H1 (cell line): ENCODE results near the gene PRF1. TPM values are rescaled to one million over a fixed set of nuclear protein-coding genes. Genes with fewer than 3 reads are reported as not detected.

ENCODE experiments used
- CTCF ChIA-PET: fragments of 300-600 bp; sonication (Branson Sonifier 250); formaldehyde crosslinking; loops from one replicate; lab custom pipeline; 2021; ENCODE audit not compliant: partially characterized antibody; lab: Charles Lee
- POLR2A ChIA-PET: fragments of 300-600 bp; sonication (Branson Sonifier 250); formaldehyde crosslinking; loops from one replicate; lab custom pipeline; 2021; ENCODE audit warnings: inconsistent platforms; ENCODE audit not compliant: partially characterized antibody; lab: Charles Lee
- DNase-seq, 2 experiments: peaks; one replicate each; pipeline versions ENCODE4 v3.0.0 to v3.0.0-alpha.2; 2010 to 2022; ENCODE audit warnings: low spot score in 2 of 2, low read depth in 1 of 2, mixed read lengths in 1 of 2
- FAIRE-seq: peaks from 2 replicates; lab custom pipeline; 2011; peaks lifted over from hg19 to GRCh38; lab: Jason Lieb, UNC
- H2AFZ ChIP-seq: 2 replicates; pipeline ENCODE4 v1.8.1; 2012; ENCODE audit warnings: low read length, inconsistent platforms
- H2AK5ac ChIP-seq: 2 replicates; pipeline ENCODE4 v1.6.1; 2013; ENCODE audit warnings: low read depth, low read length
- H2BK120ac ChIP-seq: replicated peaks from 2 replicates; pipeline ENCODE3; 2013; ENCODE audit warnings: low read depth, low read length, inconsistent platforms
- H2BK12ac ChIP-seq: 2 replicates; pipeline ENCODE4 v1.6.1; 2013; ENCODE audit warnings: low read depth, low read length
- H2BK15ac ChIP-seq: 2 replicates; pipeline ENCODE4 v1.6.1; 2013; ENCODE audit warnings: low read length
- H2BK20ac ChIP-seq: 2 replicates; pipeline ENCODE4 v1.6.1; 2013; ENCODE audit warnings: low read length
- H2BK5ac ChIP-seq: 2 replicates; pipeline ENCODE4 v1.6.1; 2013; ENCODE audit warnings: low read depth, low read length
- H3K14ac ChIP-seq: 2 replicates; pipeline ENCODE4 v1.6.1; 2013; ENCODE audit warnings: inconsistent platforms; ENCODE audit not compliant: insufficient read length
- H3K18ac ChIP-seq: 2 replicates; pipeline ENCODE4 v1.6.1; 2013; ENCODE audit warnings: low read length; ENCODE audit errors: extremely low read depth
- H3K23ac ChIP-seq: 2 replicates; pipeline ENCODE4 v1.6.1; 2013; ENCODE audit warnings: inconsistent platforms; ENCODE audit not compliant: insufficient read length
- H3K23me2 ChIP-seq: 2 replicates; pipeline ENCODE4 v1.6.1; 2013; ENCODE audit warnings: low read depth, low read length
- H3K27ac ChIP-seq: 2 replicates; pipeline ENCODE4 v1.6.1; 2011; ENCODE audit warnings: low read depth, low read length, inconsistent platforms
- H3K27me3 ChIP-seq, 4 experiments: replicated peaks in 1 of 4; 1 replicate in 1 of 4; 2 replicates in 3 of 4; pipeline versions ENCODE4 v1.6.1 to v1.8.1; 2011 to 2013; ENCODE audit warnings: low read length in 3 of 4, mild to moderate bottlenecking in 3 of 4, inconsistent platforms in 2 of 4, mixed read lengths in 2 of 4, moderate library complexity in 1 of 4; ENCODE audit not compliant: control insufficient read depth in 3 of 4, insufficient read depth in 3 of 4; ENCODE audit errors: extremely low read depth in 1 of 4
- H3K36me3 ChIP-seq, 4 experiments: 2 replicates each; pipeline versions ENCODE4 v1.6.1 to v1.8.1; 2011 to 2013; ENCODE audit warnings: mild to moderate bottlenecking in 4 of 4, low read length in 3 of 4, moderate library complexity in 2 of 4, control low read depth in 1 of 4, inconsistent platforms in 1 of 4; ENCODE audit not compliant: insufficient read depth in 4 of 4, control insufficient read depth in 2 of 4
- H3K4ac ChIP-seq: replicated peaks from 2 replicates; pipeline ENCODE3; 2013; ENCODE audit warnings: low read length, low read depth, mixed read lengths, inconsistent platforms; ENCODE audit not compliant: insufficient read length
- H3K4me1 ChIP-seq, 4 experiments: replicated peaks in 1 of 4; 1 replicate in 1 of 4; 2 replicates in 3 of 4; pipeline versions ENCODE4 v1.6.1 to v1.8.1; 2011 to 2013; ENCODE audit warnings: low read length in 3 of 4, inconsistent platforms in 2 of 4, mixed read lengths in 1 of 4; ENCODE audit not compliant: insufficient read depth in 4 of 4, control insufficient read depth in 3 of 4
- H3K4me2 ChIP-seq, 2 experiments: 2 replicates each; pipeline versions ENCODE4 v1.6.1 to v1.8.1; 2011 to 2013; ENCODE audit warnings: low read depth in 2 of 2, low read length in 2 of 2, control low read depth in 1 of 2, inconsistent platforms in 1 of 2, mild to moderate bottlenecking in 1 of 2; ENCODE audit not compliant: insufficient read depth in 1 of 2
- H3K4me3 ChIP-seq, 4 experiments: fragments of 200-600, 300-600 bp in 1 of 4; sonication (generic), shearing (Covaris generic), sonication (Bioruptor Twin) in 1 of 4; 2 replicates each; pipeline versions ENCODE4 v1.5.1 to v1.8.1; 2011 to 2016; ENCODE audit warnings: low read length in 4 of 4, low read depth in 3 of 4, control low read depth in 2 of 4, inconsistent platforms in 2 of 4, mild to moderate bottlenecking in 2 of 4, mixed read lengths in 1 of 4, moderate library complexity in 1 of 4; ENCODE audit not compliant: insufficient read depth in 2 of 4; ENCODE audit errors: extremely low read depth in 1 of 4
- H3K56ac ChIP-seq: replicated peaks from 2 replicates; pipeline ENCODE3; 2013; ENCODE audit warnings: low read depth, mild to moderate bottlenecking, mixed read lengths, low read length, inconsistent platforms; ENCODE audit not compliant: insufficient read length
- H3K79me1 ChIP-seq: 2 replicates; pipeline ENCODE4 v1.6.1; 2013; ENCODE audit warnings: low read depth, low read length, control low read depth
- H3K79me2 ChIP-seq, 2 experiments: 2 replicates each; pipeline versions ENCODE4 v1.6.1 to v1.8.1; 2012 to 2013; ENCODE audit warnings: low read length in 2 of 2, mild to moderate bottlenecking in 2 of 2, inconsistent platforms in 1 of 2; ENCODE audit not compliant: insufficient read depth in 2 of 2, control insufficient read depth in 1 of 2
- H3K9ac ChIP-seq, 4 experiments: replicated peaks in 1 of 4; 1 replicate in 1 of 4; 2 replicates in 3 of 4; pipeline versions ENCODE4 v1.6.1 to v1.8.1; 2011 to 2013; ENCODE audit warnings: low read depth in 3 of 4, low read length in 3 of 4, control low read depth in 2 of 4, mild to moderate bottlenecking in 2 of 4, moderate library complexity in 2 of 4, inconsistent platforms in 1 of 4; ENCODE audit errors: extremely low read depth in 1 of 4
- H3K9me3 ChIP-seq, 2 experiments: 2 replicates each; pipeline versions ENCODE4 v1.6.1 to v1.8.1; 2012 to 2013; ENCODE audit warnings: mild to moderate bottlenecking in 2 of 2, moderate library complexity in 2 of 2, control low read depth in 1 of 2, inconsistent platforms in 1 of 2, low read depth in 1 of 2, low read length in 1 of 2, mixed read lengths in 1 of 2; ENCODE audit not compliant: insufficient read depth in 2 of 2
- H4K20me1 ChIP-seq, 2 experiments: replicated peaks in 1 of 2; 2 replicates each; pipeline versions ENCODE3 to v1.8.1; 2011 to 2013; ENCODE audit warnings: inconsistent platforms in 2 of 2, low read length in 2 of 2, mild to moderate bottlenecking in 1 of 2; ENCODE audit not compliant: insufficient read depth in 2 of 2, control insufficient read depth in 1 of 2
- H4K5ac ChIP-seq: 2 replicates; pipeline ENCODE4 v1.6.1; 2013; ENCODE audit warnings: low read length, low read depth, mixed read lengths, inconsistent platforms; ENCODE audit not compliant: insufficient read length
- H4K8ac ChIP-seq: 2 replicates; pipeline ENCODE4 v1.8.0; 2013; ENCODE audit warnings: mild to moderate bottlenecking, moderate library complexity, low read length, inconsistent platforms; ENCODE audit not compliant: insufficient read depth; ENCODE audit errors: extremely low read depth
- H4K91ac ChIP-seq: replicated peaks from 2 replicates; pipeline ENCODE3; 2013; ENCODE audit warnings: low read length, mixed read lengths, inconsistent platforms; ENCODE audit not compliant: insufficient read length
- BACH1 ChIP-seq: IDR thresholded peaks from 2 replicates; pipeline ENCODE4 v1.6.1; 2012; ENCODE audit warnings: low read length, improper control_type of control experiment
- CREB1 ChIP-seq: IDR thresholded peaks from 2 replicates; pipeline ENCODE4 v1.6.1; 2012; ENCODE audit warnings: inconsistent platforms
- GABPA ChIP-seq: IDR thresholded peaks from 2 replicates; pipeline ENCODE4 v1.6.1; 2011; ENCODE audit warnings: mild to moderate bottlenecking, low read length, moderate library complexity, borderline replicate concordance; ENCODE audit not compliant: insufficient read depth
- KDM1A ChIP-seq: fragments of 200-600, 300-600 bp; sonication (generic); IDR thresholded peaks from 2 replicates; pipeline ENCODE4 v1.7.1; 2016; ENCODE audit warnings: mild to moderate bottlenecking, low read length, borderline replicate concordance
- KDM5A ChIP-seq: fragments of 200-600 bp; IDR thresholded peaks from 2 replicates; pipeline ENCODE4 v1.7.1; 2012; ENCODE audit warnings: mild to moderate bottlenecking, low read length, inconsistent platforms, mixed read lengths
- MAX ChIP-seq: IDR thresholded peaks from 2 replicates; pipeline ENCODE4 v1.6.1; 2012; ENCODE audit warnings: inconsistent platforms
- NRF1 ChIP-seq: IDR thresholded peaks from 2 replicates; pipeline ENCODE4 v1.6.1; 2011; ENCODE audit warnings: mild to moderate bottlenecking, low read depth, low read length, improper control_type of control experiment
- POLR2A ChIP-seq, 2 experiments: IDR thresholded peaks; 1 replicate in 1 of 2; 2 replicates in 1 of 2; pipeline ENCODE4 v1.6.1; 2011; ENCODE audit warnings: low read depth in 2 of 2, low read length in 2 of 2, mild to moderate bottlenecking in 2 of 2; ENCODE audit errors: control extremely low read depth in 1 of 2
- POU5F1 ChIP-seq: IDR thresholded peaks from 2 replicates; pipeline ENCODE4 v1.6.1; 2011; ENCODE audit warnings: low read depth, mild to moderate bottlenecking, low read length, moderate library complexity
- SIN3A ChIP-seq, 2 experiments: IDR thresholded peaks in 1 of 2; conservative IDR thresholded peaks in 1 of 2; 2 replicates each; pipeline ENCODE4 v1.6.1; 2011 to 2012; ENCODE audit warnings: low read length in 2 of 2, improper control_type of control experiment in 1 of 2, low read depth in 1 of 2, mild to moderate bottlenecking in 1 of 2
- SIX5 ChIP-seq: IDR thresholded peaks from 2 replicates; pipeline ENCODE4 v1.6.1; 2011; ENCODE audit warnings: mild to moderate bottlenecking, low read depth, low read length
- SP1 ChIP-seq: IDR thresholded peaks from 2 replicates; pipeline ENCODE4 v1.6.1; 2011; ENCODE audit warnings: low read depth, low read length
- SP2 ChIP-seq: IDR thresholded peaks from 2 replicates; pipeline ENCODE4 v1.6.1; 2012; ENCODE audit warnings: mild to moderate bottlenecking, low read length, inconsistent platforms
- TEAD4 ChIP-seq: IDR thresholded peaks from 2 replicates; pipeline ENCODE4 v1.6.1; 2012; ENCODE audit warnings: low read depth, low read length, inconsistent platforms, mixed read lengths
- WGBS, 2 experiments: shearing (Covaris generic) in 1 of 2; methylation state at CpG; one replicate each; pipeline versions ENCODE4 v1.1.6 to v1.1.7; 2013 to 2015; ENCODE audit warnings: low lambda C conversion rate in 2 of 2, mixed read lengths in 2 of 2, inconsistent platforms in 1 of 2, low coverage in 1 of 2, missing lambda C conversion rate in 1 of 2; ENCODE audit not compliant: insufficient replicate concordance in 2 of 2, insufficient coverage in 1 of 2, insufficient read length in 1 of 2; ENCODE audit errors: extremely low coverage in 1 of 2, missing lambda C conversion rate in 1 of 2; 5-methylcytosine and 5-hydroxymethylcytosine counted together
- polyA plus RNA-seq, 7 experiments: library from polyadenylated mRNA; depleted of rRNA in 3 of 7; stranded (reverse) in 5 of 7; unstranded in 2 of 7; fragments of >200 nt in 5 of 7; fragments of 200-250 nt in 2 of 7; gene quantifications; 1 replicate in 5 of 7; 2 replicates in 1 of 7; 4 replicates in 1 of 7; pipeline versions ENCODE4 v1.2.1 to v1.2.3, GENCODE V29; 2011 to 2013; ENCODE audit warnings: missing spikeins in 2 of 7, mixed read lengths in 2 of 7
- total RNA-seq: library from RNA; stranded (reverse); fragmentation: NEBNext Ultra II Directional; extraction: Animal tissue kit (Norgen Biotek cat#: 25700); gene quantifications from 2 replicates; pipeline ENCODE4 v1.2.1, GENCODE V29; 2021

PRF1 gene
- total and polyA plus RNA-seq, 2 of the 8 experiments (the other 6 are each of a cell fraction or from before 2014, with no cell fraction given): 0.15 TPM; not detected in 1

- no peaks in the 10 kb centered on the region for H3K9me3 ChIP-seq
- no peak overlapping the region for H2BK15ac ChIP-seq
- H3K56ac ChIP-seq: no peak overlapping the region
- H2BK120ac ChIP-seq: no peak overlapping the region
- H3K4ac ChIP-seq: no peak overlapping the region
- FAIRE-seq: no peak
- no peaks in the 10 kb centered on the region for H3K79me2 ChIP-seq
- H2BK20ac ChIP-seq: no peak overlapping the region
- no peak overlapping the region for H2AK5ac ChIP-seq
- H4K8ac ChIP-seq: no peak overlapping the region
- CTCF ChIA-PET: interaction anchor here (0.7 to 0.9 kb wide), 2 partner anchors 9 to 34 kb away, joined by 3 to 5 read pairs; no protein-coding TSS in a partner anchor
- POLR2A ChIA-PET: no interaction called here
- H2BK12ac ChIP-seq: no peak overlapping the region
- H2BK5ac ChIP-seq: no peak overlapping the region
- H3K79me1 ChIP-seq: no peaks in the 10 kb centered on the region
- WGBS, 2 experiments: 95% methylated on average over 2 of the region's 2 CpGs; no CpG with 5 or more reads in 1 of the 2 experiments
- H3K23me2 ChIP-seq: no peaks in the 10 kb centered on the region
- TF ChIP-seq TEAD4 (no peak), POU5F1 (no peak), KDM1A (no peak), BACH1 (no peak), MAX (no peak), CREB1 (no peak), POLR2A (IDR thresholded peaks at IDR 0.05; ENCODE audit: control extremely low read depth in 1 of 2, low read depth in 2 of 2, low read length in 2 of 2) (no peak), KDM5A (no peak), SIN3A (conservative IDR thresholded peaks at IDR 0.05 in 1 of 2, IDR thresholded peaks at IDR 0.05 in 1 of 2; ENCODE audit: low read depth in 1 of 2, low read length in 2 of 2) (no peak), NRF1 (no peak), SP1 (no peak), SIX5 (no peak), SP2 (no peak), GABPA (no peak)
- H3K4me3 ChIP-seq: no peak overlapping the region
- H4K5ac ChIP-seq: no peak overlapping the region
- H3K27me3 ChIP-seq: no peaks in the 10 kb centered on the region; a peak in 1 of 7 replicates
- H3K4me2 ChIP-seq: no peak overlapping the region
- no peak overlapping the region for H3K23ac ChIP-seq
- H2AFZ ChIP-seq: no peak overlapping the region
- H4K91ac ChIP-seq: no peak overlapping the region
- H3K27ac ChIP-seq: no peak overlapping the region
- H3K4me1 ChIP-seq: no peaks in the 10 kb centered on the region
- no peak overlapping the region for H3K14ac ChIP-seq
- peak in 1 of 2 experiments; percentile 4 for DNase-seq
- no peak overlapping the region for H3K9ac ChIP-seq
- no peaks in the 10 kb centered on the region for H4K20me1 ChIP-seq
- no peak overlapping the region for H3K18ac ChIP-seq
- no peaks in the 10 kb centered on the region for H3K36me3 ChIP-seq
Observed at GRCh38 chr10:70613941-70614340, 11.4 kb upstream of the PRF1 start.
